Measurements from ENCODE around the gene CHURC1. TPM values are rescaled to one million over a fixed set of nuclear protein-coding genes. Genes with fewer than 3 reads are reported as not detected.

The CHURC1 gene
- total RNA-seq = 44.2 and 46.0 TPM in 2 replicates

- DNase-seq (ENCODE audit: extremely low read depth, low read depth, low spot score) = peak; percentile 91
These were observed at the start of gene CHURC1 for GRCh38 chr14:64914237-64915028. CHURC1 (plus strand) TSS chr14:64914455; CDS start chr14:64914496, 41 bp downstream.

DNA sequence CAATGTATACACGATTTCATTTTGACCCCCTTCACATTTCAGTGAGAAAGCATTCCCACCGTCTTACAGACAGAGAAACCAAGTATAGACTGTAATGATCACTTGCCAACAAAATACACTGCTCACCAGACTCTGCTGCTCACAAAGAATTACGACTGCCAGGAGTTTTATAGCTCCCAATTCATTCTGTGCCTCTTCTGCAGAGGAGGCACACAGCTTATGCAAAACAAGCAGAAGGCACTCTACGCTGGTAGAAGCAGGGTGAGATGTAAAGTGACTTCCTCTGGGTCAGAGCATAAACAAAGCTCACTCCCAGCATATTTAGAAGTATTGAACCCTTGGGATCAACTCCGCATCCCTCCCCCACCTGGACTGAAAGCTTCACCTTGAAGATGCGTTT is 49.1 kb upstream of the CHURC1 start:
- DNase-seq (ENCODE audit: extremely low read depth, low read depth, low spot score) = no peak

DNA sequence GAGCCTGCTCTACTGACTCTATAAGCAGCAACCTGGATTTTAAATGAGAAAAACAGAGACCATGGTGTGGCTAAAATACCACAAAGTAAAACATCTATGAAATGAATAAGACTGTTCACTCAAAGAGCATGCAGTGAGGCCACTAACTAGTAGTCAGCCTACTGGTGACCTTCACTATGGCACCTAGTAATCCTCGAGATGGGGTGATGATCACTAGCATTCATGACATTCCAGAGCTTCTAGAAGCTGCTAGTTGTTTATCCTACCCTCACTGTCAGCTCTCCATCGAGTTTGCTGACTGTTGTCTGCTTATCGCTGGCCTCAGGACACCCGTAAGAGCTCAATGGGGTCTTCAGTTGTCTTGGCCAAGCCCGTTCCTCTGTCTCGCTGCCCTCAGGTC is 48.3 kb upstream of the CHURC1 start:
- no peak for DNase-seq (ENCODE audit: extremely low read depth, low read depth, low spot score)

GRCh38 chr14:64867182-64867581 is 47.1 kb upstream of the CHURC1 start:
- DNase-seq (ENCODE audit: extremely low read depth, low read depth, low spot score) = no peak

- DNase-seq (ENCODE audit: extremely low read depth, low read depth, low spot score) = no peak
These were observed 45.9 kb upstream of the CHURC1 start for GRCh38 chr14:64868379-64868778.

GRCh38 chr14:64868841-64869240 is 45.4 kb upstream of the CHURC1 start:
- no peak for DNase-seq (ENCODE audit: extremely low read depth, low read depth, low spot score)

DNA sequence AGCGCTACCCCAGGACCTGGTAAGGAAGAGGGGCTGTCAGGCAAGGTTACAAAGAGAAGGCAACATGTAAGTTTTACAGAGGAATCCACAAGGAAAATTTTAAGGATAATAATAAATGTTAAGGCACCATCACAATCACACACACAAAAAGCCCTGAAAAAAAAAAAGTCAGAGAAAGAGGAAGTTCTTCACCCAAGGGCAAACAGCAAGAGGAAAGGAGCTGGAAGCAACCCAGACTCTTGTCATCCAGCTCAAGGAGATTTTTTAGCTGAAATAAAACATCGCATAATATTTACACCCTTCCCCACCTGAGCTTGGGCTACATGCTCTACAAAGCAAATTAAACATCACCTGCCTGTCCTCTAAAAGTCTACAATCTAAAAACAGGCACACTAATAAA is 44.1 kb upstream of the CHURC1 start:
- DNase-seq (ENCODE audit: extremely low read depth, low read depth, low spot score) = no peak

DNA sequence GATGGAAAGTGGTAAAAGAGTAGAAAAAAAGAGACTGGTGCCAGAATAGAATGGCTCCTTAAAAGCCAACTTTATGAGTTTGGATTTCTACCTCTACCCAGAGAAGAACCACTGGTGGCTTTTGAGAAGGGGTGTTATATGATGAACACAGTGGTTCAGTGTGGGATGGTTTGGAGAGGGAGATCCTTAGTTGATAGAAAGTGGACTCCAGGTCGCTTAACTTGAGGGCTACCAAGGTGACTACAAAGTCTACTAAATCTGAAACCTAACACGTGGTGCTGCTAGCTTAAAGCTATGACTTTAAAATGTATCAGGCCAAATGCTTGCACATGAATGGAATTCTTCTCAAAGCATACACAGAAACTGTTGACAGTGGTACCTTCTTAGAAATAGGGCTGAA is 42.9 kb upstream of the CHURC1 start:
- no peak for DNase-seq (ENCODE audit: extremely low read depth, low read depth, low spot score)

- DNase-seq (ENCODE audit: extremely low read depth, low read depth, low spot score) = no peak
These were observed 40.6 kb upstream of the CHURC1 start for GRCh38 chr14:64873506-64874219.

DNA sequence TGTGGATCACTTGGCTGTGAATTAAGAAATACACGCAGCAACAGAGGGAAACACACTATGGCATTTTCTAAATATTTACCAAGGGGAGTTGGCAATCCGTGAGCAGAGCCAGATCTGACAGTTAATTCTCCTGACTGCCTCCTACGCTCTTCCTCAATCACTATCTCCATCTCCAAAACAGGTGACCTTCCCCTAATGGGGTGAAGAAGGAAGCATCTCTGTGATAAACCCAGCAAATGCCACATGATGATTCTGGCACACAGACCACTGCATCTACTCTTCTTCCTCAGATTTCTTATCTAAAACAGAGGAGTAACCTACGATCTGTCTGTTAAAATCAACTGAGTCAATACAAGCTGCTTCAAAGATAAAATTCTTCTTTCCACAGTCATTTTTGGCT is 38.9 kb upstream of the CHURC1 start:
- no peak for DNase-seq (ENCODE audit: extremely low read depth, low read depth, low spot score)

- DNase-seq (ENCODE audit: extremely low read depth, low read depth, low spot score) = no peak
These were observed 36.4 kb upstream of the CHURC1 start for GRCh38 chr14:64877846-64878245.

DNA sequence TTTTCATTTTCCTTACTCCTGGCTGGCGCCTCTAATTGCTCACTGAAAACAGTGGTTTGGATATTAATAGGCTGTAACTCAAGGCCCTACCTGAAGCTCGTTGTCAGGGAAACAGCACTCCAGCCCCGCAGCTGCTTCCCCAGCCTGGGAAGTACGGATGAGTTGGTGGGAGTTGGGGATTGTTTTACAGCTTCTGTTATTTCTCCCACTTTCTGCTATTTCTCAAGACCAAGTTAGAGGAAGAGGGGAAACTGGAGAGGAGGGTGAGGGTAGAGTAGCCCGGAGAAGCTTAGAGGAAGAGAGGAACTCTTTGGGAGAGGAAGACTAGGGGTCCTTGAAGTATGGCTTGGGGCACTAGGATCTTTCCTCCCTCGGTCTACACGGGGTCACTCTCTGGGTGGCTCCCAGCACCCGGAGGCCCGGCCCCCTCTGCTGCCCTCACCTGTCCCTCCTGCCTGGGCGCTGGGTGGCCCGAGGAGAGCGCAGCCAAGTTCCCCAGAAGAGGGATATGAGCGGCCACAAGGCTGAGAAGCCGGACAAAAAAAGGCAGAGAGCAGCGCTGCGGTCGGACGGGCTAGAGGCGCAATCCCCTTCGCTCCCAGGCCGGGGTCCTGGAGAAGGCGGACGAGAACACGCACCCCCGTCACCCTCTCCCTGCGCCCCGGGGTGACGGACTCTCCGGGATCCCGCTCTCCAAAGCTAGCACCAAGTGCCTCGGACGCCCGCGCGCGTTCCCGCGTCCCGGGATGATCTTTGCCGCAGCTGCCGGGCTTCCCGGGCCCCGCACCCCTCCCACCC is 35.2 kb upstream of the CHURC1 start:
- DNase-seq (ENCODE audit: extremely low read depth, low read depth, low spot score) = no peak

GRCh38 chr14:64879635-64880220 is 34.5 kb upstream of the CHURC1 start, which contains the start of gene SPTB:
SPTB (minus strand) TSS chr14:64879907; CDS start chr14:64823094, 56,813 bp downstream.
- DNase-seq (ENCODE audit: extremely low read depth, low read depth, low spot score) = no peak

DNA sequence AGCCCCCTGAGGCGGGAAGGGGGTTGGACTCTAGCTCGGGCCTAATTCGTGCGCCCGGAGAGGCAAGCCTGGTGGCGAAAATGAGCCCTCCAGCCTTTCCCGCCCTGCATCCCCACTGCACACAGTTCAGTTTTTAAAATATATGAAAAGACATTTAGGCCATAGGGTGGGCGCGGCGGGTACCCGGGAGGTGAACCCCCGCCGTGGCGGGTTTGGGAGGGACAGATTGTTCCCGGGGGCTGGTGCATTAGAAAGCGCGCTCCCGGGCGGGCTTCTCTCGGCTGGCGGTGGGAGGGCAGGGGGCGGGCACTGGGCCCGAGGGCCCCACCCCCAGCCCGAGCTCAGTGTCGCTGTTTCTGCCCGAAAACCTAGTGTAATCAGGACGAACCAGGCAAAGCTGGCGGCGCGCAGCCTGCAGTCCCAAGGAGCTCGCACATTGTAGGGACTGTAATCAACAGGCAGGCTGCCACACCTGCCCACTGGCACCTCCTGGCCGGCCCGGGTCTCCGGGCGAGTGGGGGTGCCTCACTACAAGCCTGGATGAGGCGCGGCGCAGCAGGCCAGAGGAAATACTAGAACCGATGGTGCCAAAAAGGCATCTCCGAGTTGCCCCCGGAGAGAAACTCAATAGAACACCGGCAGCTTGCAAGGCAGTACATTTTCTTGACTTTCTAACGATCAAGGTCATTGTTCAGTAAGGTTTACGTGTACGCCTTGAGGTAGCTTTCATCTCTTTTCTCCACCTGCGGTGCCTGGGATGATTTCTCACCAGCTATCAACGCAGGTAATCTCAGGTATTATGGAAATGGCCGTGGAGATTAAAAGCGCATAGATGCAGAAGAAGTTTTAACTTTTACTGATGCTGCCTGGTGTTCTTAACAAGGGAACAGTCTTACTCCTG is 33.8 kb upstream of the CHURC1 start:
- no peak for DNase-seq (ENCODE audit: extremely low read depth, low read depth, low spot score)

DNA sequence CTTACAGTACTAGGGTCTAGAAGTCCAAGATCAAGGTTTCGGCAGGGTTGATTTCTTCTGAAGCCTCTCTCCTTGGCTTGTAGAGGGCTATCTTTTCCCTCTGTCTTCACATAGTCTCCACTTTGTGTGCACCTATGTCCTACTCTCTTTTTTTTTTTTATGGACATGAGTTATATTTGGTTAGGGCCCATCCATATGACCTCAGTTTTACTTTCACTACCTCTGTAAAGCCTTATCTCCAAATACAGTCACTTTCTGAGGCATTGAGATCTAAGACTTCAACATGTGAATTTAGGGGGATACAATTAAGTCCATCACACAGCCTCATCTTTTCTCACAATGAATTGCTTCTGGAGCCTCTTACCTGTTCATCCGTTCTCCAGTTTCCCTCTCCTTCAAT is 28.7 kb upstream of the CHURC1 start:
- DNase-seq (ENCODE audit: extremely low read depth, low read depth, low spot score) = no peak

GRCh38 chr14:64889352-64889751 is 24.9 kb upstream of the CHURC1 start:
- no peak for DNase-seq (ENCODE audit: extremely low read depth, low read depth, low spot score)

- DNase-seq (ENCODE audit: extremely low read depth, low read depth, low spot score) = no peak
These were observed 22.9 kb upstream of the CHURC1 start for GRCh38 chr14:64891173-64891838.

DNA sequence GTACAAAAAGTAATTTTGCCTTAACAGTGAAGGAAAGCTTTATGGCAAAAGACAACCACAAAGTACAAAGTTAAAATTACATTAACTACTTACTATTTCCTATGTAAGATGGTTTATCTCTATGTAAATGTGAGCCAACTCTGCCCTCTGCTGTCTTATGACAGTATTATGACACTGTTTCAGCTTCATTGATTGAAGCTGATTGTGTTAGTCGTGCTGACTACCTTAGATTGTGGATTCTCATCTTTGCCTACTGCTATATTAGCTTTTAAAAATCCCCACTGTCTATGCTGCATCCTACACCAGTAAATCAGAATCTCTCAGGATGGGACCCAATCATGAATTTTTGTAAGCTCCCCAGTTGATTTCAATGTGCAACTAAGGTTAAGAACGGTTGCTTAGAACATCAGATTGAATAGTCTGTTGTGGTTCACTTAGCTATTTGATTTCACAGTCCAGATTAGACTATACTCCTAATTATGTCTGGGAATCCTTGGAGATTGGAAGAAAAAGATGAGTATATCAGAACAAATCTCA is 22.3 kb upstream of the CHURC1 start:
- DNase-seq (ENCODE audit: extremely low read depth, low read depth, low spot score) = no peak

GRCh38 chr14:64899958-64900357 is 14.3 kb upstream of the CHURC1 start:
- DNase-seq (ENCODE audit: extremely low read depth, low read depth, low spot score) = no peak

Measured in glomerular endothelial cell (primary cell).